Gastrocnemius medialis (tissue), 4 donors: ENCODE measurements around the gene IFIT1B. TPM values are rescaled to one million over a fixed set of nuclear protein-coding genes. Genes with fewer than 3 reads are reported as not detected.

Source experiments
- ATAC-seq, 2 donors: fragments of 150-250 bp; one replicate each; pipeline ENCODE4 v1.9.1; 2016
- DNase-seq, 2 donors: peaks; one replicate each; pipeline ENCODE4 v3.0.0-alpha.2; 2019
- H3K27ac ChIP-seq, 4 donors: fragments of 200-600 bp; sonication (generic); 1 replicate in 1 of 4; 2 replicates in 3 of 4; pipeline ENCODE4 v1.5.1; 2016 to 2018; ENCODE audit warnings: mild to moderate bottlenecking in 2 of 4, moderate library complexity in 1 of 4
- H3K27me3 ChIP-seq, 3 donors: fragments of 200-600 bp; sonication (generic) in 2 of 3; 1 replicate in 1 of 3; 2 replicates in 2 of 3; pipeline versions ENCODE4 v1.5.1 to v1.6.0; 2016 to 2019; ENCODE audit warnings: mild to moderate bottlenecking in 1 of 3, moderate library complexity in 1 of 3
- H3K36me3 ChIP-seq, 2 donors: fragments of 200-600 bp; sonication (generic) in 1 of 2; one replicate each; pipeline ENCODE4 v1.5.1; 2017 to 2018
- H3K4me1 ChIP-seq, 2 donors: fragments of 200-600 bp; sonication (generic) in 1 of 2; one replicate each; pipeline ENCODE4 v1.5.1; 2016 to 2017; ENCODE audit warnings: mild to moderate bottlenecking in 2 of 2
- H3K4me3 ChIP-seq, 4 donors: fragments of 200-600 bp; sonication (generic) in 3 of 4; 1 replicate in 1 of 4; 2 replicates in 3 of 4; pipeline ENCODE4 v1.5.1; 2016 to 2019; ENCODE audit warnings: mild to moderate bottlenecking in 2 of 4
- H3K9me3 ChIP-seq, 3 donors: fragments of 200-600 bp; sonication (generic) in 2 of 3; 1 replicate in 1 of 3; 2 replicates in 2 of 3; pipeline ENCODE4 v1.5.1; 2016 to 2019
- POLR2A ChIP-seq, 2 donors: fragments of 450-650 bp; IDR thresholded peaks; one replicate each; pipeline ENCODE4 v1.6.1; 2017; ENCODE audit warnings: antibody characterized with exemption in 2 of 2, mild to moderate bottlenecking in 2 of 2, moderate library complexity in 2 of 2
- in situ Hi-C, 4 donors: fragments of 200-750 bp; cut with MboI; loops; one replicate each; pipeline versions ENCODE4 v1.15.0 to v1.8.0; 2017; ENCODE audit warnings: low sequenced_read_pairs in 4 of 4
- intact Hi-C: fragments of 100-400 bp; cut with DNase I; formaldehyde crosslinking; loops from one replicate; pipeline ENCODE4 v1.15.1; 2023; ENCODE audit warnings: low total_unique reads
- total RNA-seq, 4 donors: library from RNA; depleted of rRNA; stranded (reverse); fragments of >200 nt; gene quantifications; one replicate each; pipeline versions ENCODE4 v1.1.0 to v1.2.3, GENCODE V29; 2016
- TF ChIP-seq, protein P1 (sequence below), 5 experiments: fragments of 450-650 bp in 3 of 5; fragments of 200-600 bp in 2 of 5; sonication (generic) in 2 of 5; IDR thresholded peaks in 4 of 5; conservative IDR thresholded peaks in 1 of 5; 1 replicate in 4 of 5; 2 replicates in 1 of 5; pipeline ENCODE4 v1.5.1; 2016 to 2019; ENCODE audit warnings: antibody characterized with exemption in 5 of 5, mild to moderate bottlenecking in 3 of 5, moderate library complexity in 3 of 5

The IFIT1B gene
- total RNA-seq, 4 donors from 2014 or later: not detected

DNA sequence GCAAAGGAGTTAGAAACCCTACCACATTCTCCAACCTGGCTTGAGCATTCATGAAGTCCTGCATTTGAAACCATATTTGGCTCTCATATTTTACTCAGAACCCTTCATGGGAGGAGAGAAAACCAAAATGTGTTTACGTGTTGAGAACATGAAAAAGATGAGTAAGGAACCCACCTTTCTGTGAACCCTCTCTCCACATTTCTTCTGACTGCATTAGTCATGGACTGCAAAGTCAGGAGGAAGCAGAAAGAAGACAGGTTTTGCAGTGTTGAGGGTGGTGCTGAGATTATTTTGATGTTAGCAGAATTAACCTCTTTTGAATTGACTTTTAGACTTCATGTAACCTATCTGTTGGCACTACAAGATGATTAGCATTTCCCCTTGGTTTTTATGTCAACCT, 4.9 kb downstream of the IFIT1B start:
- Histone ChIP-seq H3K9me3 (no peaks in the 10 kb centered on the region), H3K4me1 (no peaks in the 10 kb centered on the region), H3K4me3 (no peak overlapping the region), H3K27ac (no peak overlapping the region), H3K27me3 (no peaks in the 10 kb centered on the region), H3K36me3 (no peaks in the 10 kb centered on the region)
- ATAC-seq: no peak
- TF ChIP-seq, protein P1, sequence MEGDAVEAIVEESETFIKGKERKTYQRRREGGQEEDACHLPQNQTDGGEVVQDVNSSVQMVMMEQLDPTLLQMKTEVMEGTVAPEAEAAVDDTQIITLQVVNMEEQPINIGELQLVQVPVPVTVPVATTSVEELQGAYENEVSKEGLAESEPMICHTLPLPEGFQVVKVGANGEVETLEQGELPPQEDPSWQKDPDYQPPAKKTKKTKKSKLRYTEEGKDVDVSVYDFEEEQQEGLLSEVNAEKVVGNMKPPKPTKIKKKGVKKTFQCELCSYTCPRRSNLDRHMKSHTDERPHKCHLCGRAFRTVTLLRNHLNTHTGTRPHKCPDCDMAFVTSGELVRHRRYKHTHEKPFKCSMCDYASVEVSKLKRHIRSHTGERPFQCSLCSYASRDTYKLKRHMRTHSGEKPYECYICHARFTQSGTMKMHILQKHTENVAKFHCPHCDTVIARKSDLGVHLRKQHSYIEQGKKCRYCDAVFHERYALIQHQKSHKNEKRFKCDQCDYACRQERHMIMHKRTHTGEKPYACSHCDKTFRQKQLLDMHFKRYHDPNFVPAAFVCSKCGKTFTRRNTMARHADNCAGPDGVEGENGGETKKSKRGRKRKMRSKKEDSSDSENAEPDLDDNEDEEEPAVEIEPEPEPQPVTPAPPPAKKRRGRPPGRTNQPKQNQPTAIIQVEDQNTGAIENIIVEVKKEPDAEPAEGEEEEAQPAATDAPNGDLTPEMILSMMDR (IDR thresholded peaks at IDR 0.05 in 4 of 5, conservative IDR thresholded peaks at IDR 0.05 in 1 of 5): no peak
- no peak for TF ChIP-seq POLR2A (IDR thresholded peaks at IDR 0.05)
- in situ Hi-C loops: loop anchor here in 1 of 4 donors (25.0 kb wide), 1 partner anchor 95 kb away; no protein-coding TSS in a partner anchor
- intact Hi-C loops: no loop called here
- DNase-seq: no peak

DNA sequence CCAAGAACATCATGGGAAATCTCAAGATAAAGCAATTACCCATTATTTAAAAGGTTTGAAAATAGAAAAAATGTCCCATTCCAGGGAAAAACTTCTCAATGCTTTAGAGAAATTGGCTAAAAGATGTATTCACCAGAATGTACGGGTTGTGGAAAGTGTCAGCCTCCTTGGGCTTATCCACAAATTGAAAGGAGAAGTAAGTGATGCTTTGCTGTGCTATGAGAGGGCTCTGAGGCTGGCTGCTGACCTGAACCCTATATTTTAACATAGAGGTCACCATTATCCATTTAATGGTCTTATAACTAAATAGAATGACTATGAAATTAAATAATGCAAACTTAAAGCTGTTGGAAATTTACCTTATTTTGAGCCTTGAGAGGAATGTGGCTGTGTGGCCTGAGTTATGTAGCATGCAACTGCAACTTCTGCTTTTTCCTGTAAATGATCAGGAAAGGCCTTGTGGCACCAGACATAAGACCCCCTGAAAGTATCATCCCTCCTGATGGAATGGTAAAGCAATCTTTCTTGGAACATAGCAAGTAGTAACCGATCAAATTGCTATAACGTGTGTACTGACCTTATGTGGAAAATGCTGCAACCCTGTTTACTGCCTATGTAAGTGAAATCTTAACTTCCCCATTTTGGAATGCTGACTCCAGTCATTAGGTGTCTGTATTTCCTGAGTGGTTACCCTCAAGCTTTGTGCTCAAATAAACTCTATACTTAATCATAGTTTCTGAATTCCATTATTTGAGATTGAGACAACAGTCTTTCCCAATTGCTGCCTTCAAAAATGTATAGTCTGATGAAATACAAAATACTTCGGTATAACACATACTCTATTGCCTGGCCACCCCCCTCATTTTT, 6.9 kb downstream of the IFIT1B start:
- no peaks in the 10 kb centered on the region for H3K9me3 ChIP-seq
- H3K4me1 ChIP-seq: no peaks in the 10 kb centered on the region
- no peak for TF ChIP-seq POLR2A (IDR thresholded peaks at IDR 0.05)
- TF ChIP-seq, protein P1 (IDR thresholded peaks at IDR 0.05 in 4 of 5, conservative IDR thresholded peaks at IDR 0.05 in 1 of 5): no peak
- DNase-seq (no peak), ATAC-seq (no peak)
- no peaks in the 10 kb centered on the region for H3K27me3 ChIP-seq
- intact Hi-C loops: no loop called here
- no peak overlapping the region for H3K27ac ChIP-seq
- H3K36me3 ChIP-seq: no peaks in the 10 kb centered on the region
- in situ Hi-C loops: loop anchor here in 1 of 4 donors (25.0 kb wide), 1 partner anchor 97 kb away; no protein-coding TSS in a partner anchor
- H3K4me3 ChIP-seq: no peak overlapping the region

DNA sequence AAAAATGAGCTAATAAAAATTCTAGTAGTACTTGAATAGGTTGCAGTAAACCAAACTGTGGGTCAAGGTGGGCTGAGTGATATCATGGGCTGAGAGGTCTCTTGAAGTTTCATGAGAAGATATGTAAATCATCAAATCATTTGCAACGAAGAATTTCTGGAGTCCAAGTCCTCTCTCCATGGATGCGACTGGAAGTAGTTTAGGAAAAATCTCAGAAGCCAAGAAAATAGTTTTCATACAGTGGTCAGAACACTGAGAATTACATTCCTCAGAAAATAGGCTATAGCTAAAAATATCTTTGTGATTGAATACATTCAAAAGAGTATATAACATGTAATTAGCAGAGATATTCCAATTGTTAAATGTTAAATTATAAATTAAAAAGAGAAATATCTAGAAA, 10.9 kb downstream of the IFIT1B start:
- ATAC-seq: no peak
- H3K4me1 ChIP-seq: peaks cover 30 to 32% of the 10 kb centered on the region in 2 donors
- H3K27ac ChIP-seq: no peak overlapping the region
- H3K4me3 ChIP-seq: no peak overlapping the region
- TF ChIP-seq POLR2A (IDR thresholded peaks at IDR 0.05): no peak
- TF ChIP-seq, protein P1 (IDR thresholded peaks at IDR 0.05 in 4 of 5, conservative IDR thresholded peaks at IDR 0.05 in 1 of 5): no peak
- intact Hi-C loops (no loop called here), in situ Hi-C loops (loop anchor here in 1 of 4 donors (25.0 kb wide), 1 partner anchor 102 kb away; no protein-coding TSS in a partner anchor)
- H3K27me3 ChIP-seq: no peaks in the 10 kb centered on the region
- H3K36me3 ChIP-seq: no peaks in the 10 kb centered on the region
- H3K9me3 ChIP-seq: no peaks in the 10 kb centered on the region
- DNase-seq: no peak

DNA sequence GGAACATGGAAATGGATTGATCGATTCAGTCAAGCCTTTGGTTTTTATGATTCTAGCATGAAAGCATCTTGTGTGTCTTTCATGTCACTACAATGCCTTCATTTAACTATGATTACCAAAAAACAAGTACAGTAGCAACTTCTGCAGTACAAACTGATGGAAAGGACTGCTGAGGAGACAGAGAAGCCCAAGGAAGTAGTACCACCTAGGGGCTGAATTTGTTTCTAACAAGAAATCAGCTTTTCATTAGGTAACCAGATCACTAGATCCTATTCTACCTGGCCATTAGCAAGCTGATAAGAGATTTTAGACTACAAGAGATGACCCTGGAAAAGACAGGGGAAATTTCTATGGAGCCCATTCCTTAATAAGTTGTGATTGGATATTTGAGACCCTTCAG, 11.4 kb downstream of the IFIT1B start:
- no peak overlapping the region for H3K27ac ChIP-seq
- in situ Hi-C loops (loop anchor here in 1 of 4 donors (25.0 kb wide), 1 partner anchor 102 kb away; no protein-coding TSS in a partner anchor), intact Hi-C loops (no loop called here)
- no peaks in the 10 kb centered on the region for H3K36me3 ChIP-seq
- H3K9me3 ChIP-seq: no peaks in the 10 kb centered on the region
- no peaks in the 10 kb centered on the region for H3K27me3 ChIP-seq
- peaks cover 34 to 37% of the 10 kb centered on the region in 2 donors for H3K4me1 ChIP-seq
- DNase-seq: no peak
- H3K4me3 ChIP-seq: no peak overlapping the region
- TF ChIP-seq POLR2A (IDR thresholded peaks at IDR 0.05): no peak
- TF ChIP-seq, protein P1 (IDR thresholded peaks at IDR 0.05 in 4 of 5, conservative IDR thresholded peaks at IDR 0.05 in 1 of 5): peak in 3 of 5 experiments; percentile 16 to 34 (median 21)
- no peak for ATAC-seq
